GM13977 (cell line): Measurements from ENCODE around the gene TNRC6A.
"Not testable (repeated sequence)": the region's sequence is repeated elsewhere in the genome, so short reads cannot be mapped to it uniquely, and the experiment has no call there.

ENCODE experiments used
- DNase-seq: peaks from one replicate; pipeline ENCODE4 v3.0.0; 2012; ENCODE audit warnings: low spot score
- in situ Hi-C: fragments of 300-500 bp; cut with MboI; formaldehyde crosslinking; loops from one replicate; pipeline ENCODE4 v1.12.0; 2022; ENCODE audit warnings: low sequenced_read_pairs, low pct_unique_long_range_greater_than_20kb, mixed read lengths, inconsistent platforms; ENCODE audit not compliant: unreplicated experiment
- TF ChIP-seq, protein P1 (sequence below): IDR thresholded peaks from 2 replicates; pipeline ENCODE4 v1.5.1; 2012; ENCODE audit warnings: mild to moderate bottlenecking, control low read depth; ENCODE audit not compliant: insufficient read depth; ENCODE audit errors: extremely low read depth, missing control alignments

Gene TNRC6A

DNA sequence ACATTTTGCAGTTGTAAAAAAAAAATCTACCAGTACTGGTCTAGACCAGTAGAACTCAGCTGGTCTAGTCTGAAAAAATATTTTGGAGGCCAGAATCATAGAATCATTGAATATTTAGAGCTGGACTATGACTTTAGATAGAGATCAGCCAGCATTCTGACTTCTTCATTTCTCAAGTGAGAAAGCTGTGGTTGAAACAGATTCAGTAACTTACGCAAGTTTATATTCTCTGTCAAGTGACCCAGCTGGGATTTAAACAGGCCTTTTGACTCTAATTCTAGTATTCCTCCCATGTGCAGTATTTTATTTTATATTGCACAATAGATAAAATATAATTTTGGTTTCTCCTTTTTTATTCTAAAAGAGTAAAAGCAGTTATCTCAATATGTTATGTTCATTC is 4.9 kb downstream of the TNRC6A start:
- TF ChIP-seq, protein P1, sequence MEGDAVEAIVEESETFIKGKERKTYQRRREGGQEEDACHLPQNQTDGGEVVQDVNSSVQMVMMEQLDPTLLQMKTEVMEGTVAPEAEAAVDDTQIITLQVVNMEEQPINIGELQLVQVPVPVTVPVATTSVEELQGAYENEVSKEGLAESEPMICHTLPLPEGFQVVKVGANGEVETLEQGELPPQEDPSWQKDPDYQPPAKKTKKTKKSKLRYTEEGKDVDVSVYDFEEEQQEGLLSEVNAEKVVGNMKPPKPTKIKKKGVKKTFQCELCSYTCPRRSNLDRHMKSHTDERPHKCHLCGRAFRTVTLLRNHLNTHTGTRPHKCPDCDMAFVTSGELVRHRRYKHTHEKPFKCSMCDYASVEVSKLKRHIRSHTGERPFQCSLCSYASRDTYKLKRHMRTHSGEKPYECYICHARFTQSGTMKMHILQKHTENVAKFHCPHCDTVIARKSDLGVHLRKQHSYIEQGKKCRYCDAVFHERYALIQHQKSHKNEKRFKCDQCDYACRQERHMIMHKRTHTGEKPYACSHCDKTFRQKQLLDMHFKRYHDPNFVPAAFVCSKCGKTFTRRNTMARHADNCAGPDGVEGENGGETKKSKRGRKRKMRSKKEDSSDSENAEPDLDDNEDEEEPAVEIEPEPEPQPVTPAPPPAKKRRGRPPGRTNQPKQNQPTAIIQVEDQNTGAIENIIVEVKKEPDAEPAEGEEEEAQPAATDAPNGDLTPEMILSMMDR, result no peak
- in situ Hi-C loops, result no loop called here
- peak; percentile 19 for DNase-seq

DNA sequence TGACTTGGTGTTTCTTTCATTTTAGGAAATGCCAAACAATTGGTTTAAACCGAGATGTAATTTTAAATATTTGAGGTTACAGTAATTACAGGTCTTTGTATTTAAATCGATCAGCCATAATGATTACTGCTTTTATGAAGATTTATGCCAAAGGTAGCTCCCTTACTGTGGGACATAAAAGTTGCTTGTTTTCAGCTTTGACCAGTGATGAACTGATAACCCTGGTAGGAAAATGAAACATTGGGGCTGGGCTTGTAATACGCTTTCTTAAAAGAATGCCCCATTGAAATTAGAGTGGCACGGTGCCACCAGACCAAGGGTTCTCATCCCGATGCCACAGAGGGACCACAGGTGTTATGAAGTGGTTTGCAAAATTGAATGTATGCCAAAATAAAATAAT is 7.3 kb downstream of the TNRC6A start:
- TF ChIP-seq, protein P1, result no peak
- no peak for DNase-seq
- in situ Hi-C loops, result no loop called here

DNA sequence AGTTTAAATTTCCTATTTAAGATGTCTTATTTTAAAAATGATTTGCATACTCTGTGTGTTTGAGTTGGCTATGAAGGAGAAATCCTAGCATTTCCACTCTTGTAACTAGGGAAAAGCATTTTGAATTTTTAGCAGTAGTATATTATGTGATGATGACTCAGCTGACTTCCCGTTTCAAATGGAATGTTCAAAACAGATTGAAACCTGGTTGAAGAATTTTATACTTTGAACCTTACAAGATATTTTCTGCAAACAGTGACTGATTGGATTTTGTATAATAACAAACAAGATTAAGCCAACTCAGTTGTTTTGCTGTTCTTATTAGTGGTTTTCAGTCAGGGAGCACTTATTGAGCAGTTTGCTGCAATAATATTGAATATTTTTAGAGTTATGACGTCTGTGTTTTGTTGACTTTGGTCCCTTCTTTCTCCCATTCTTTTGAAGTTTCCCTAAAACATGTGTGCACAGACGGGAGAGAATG is 8.0 kb downstream of the TNRC6A start:
- TF ChIP-seq, protein P1, result no peak
- no peak for DNase-seq
- in situ Hi-C loops, result no loop called here

DNA sequence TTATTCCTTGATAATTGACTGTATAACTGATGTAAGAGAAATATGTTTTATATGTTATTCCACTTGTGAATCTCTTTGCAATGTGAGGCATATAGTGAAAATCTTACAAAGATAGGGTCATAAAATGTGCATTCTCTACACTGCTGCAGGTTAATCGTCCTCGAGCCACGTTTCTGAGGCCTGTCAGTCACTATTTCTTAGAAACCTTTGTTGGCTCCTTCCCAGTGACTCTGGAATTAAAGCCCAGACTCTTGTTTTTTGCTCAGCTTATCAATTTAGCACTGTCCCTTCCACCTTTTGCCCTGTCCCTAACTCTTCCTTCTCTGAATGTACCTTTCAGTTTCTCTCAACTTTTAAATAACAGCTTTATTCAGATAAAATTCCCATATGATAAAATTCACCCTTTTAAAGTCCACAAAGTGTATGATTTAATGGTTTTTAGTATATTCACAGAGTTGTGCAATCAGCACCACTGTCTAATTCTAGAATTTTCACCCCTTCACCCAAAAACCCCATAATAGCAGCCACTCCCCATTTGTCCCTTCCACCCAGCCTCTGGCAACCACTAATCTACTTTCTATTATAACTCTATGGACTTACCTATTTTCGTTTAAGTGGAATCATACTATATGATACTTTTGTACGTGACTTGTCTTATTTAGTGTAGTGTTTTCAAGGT is 8.6 kb downstream of the TNRC6A start:
- in situ Hi-C loops, result no loop called here

DNA sequence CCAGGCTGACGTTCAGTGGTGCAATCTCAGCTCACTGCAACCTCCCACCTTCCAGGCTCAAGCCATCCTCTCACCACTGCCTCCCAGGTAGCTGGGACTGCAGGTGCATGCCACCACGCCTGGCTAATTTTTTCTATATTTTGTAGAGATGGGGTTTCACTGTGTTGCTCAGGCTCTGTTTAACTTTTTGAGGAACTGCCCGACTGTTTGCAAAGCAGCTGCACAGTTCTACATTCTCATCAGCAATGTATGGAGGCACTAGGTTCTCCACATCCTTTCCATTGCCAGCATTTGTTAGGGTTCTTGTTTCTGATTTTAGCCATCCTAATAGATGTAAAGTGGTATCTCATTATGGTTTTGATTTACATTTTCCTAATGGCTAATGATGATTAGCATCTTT is 9.4 kb downstream of the TNRC6A start:
- in situ Hi-C loops, result no loop called here
- TF ChIP-seq, protein P1, result no peak
- no peak for DNase-seq

More for the DNA sequence above, 8.6 kb downstream of the TNRC6A start:
- no peak for DNase-seq
- TF ChIP-seq, protein P1, result no peak

DNA sequence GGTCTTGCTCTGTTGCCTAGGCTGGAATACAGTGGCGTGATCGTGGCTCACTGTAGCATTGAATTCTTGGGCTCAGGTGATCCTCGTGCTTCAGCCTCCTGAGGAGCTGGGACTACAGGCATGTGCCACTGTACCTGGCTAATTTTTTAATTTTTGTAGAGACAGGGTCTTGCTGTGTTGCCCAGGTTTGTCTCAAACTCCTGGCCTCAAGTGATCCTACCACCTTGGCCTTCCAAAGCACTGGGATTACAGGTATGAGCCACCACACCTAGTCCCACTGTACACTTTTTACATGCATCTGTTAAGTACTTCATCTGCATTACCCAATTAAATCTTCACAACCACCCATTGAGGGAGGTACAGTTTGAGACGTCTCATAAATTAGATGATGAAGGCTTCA is 12.4 kb downstream of the TNRC6A start:
- TF ChIP-seq, protein P1, result no peak
- in situ Hi-C loops, result no loop called here
- DNase-seq, result no peak

- in situ Hi-C loops, DNase-seq: not testable (repeated sequence)
Measured at GRCh38 chr16:24742610-24743009, 13.2 kb downstream of the TNRC6A start.
